Subcutaneous abdominal adipose tissue (tissue), 5 donors: ENCODE results near the gene SAMD7.

Experiments used
- H3K27ac ChIP-seq: one replicate; pipeline ENCODE4 v1.7.0; 2013; ENCODE audit warnings: low read depth, mild to moderate bottlenecking, inconsistent platforms, low read length, moderate library complexity
- H3K27me3 ChIP-seq, 5 donors: one replicate each; pipeline ENCODE4 v1.7.0; 2013; ENCODE audit warnings: low read length in 5 of 5, inconsistent platforms in 1 of 5; ENCODE audit not compliant: control insufficient read depth in 5 of 5, insufficient read depth in 4 of 5
- H3K36me3 ChIP-seq, 5 donors: one replicate each; pipeline ENCODE4 v1.7.0; 2013; ENCODE audit warnings: low read length in 5 of 5; ENCODE audit not compliant: control insufficient read depth in 5 of 5, insufficient read depth in 5 of 5
- H3K4me1 ChIP-seq, 5 donors: one replicate each; pipeline ENCODE4 v1.7.0; 2013; ENCODE audit warnings: low read length in 5 of 5, mild to moderate bottlenecking in 3 of 5, moderate library complexity in 1 of 5; ENCODE audit not compliant: control insufficient read depth in 5 of 5, insufficient read depth in 5 of 5
- H3K4me3 ChIP-seq, 5 donors: one replicate each; pipeline ENCODE4 v1.7.0; 2013; ENCODE audit warnings: low read length in 5 of 5, low read depth in 1 of 5
- H3K9ac ChIP-seq, 5 donors: one replicate each; pipeline ENCODE4 v1.7.0; 2013; ENCODE audit warnings: low read length in 5 of 5, mild to moderate bottlenecking in 4 of 5, moderate library complexity in 3 of 5
- H3K9me3 ChIP-seq, 5 donors: one replicate each; pipeline ENCODE4 v1.7.0; 2013; ENCODE audit warnings: low read length in 5 of 5; ENCODE audit not compliant: control insufficient read depth in 5 of 5
- donor health status: healthy.
- donor health status: healthy.
- donor health status: healthy.
- donor health status: healthy.
- donor health status: healthy.

Gene SAMD7

DNA sequence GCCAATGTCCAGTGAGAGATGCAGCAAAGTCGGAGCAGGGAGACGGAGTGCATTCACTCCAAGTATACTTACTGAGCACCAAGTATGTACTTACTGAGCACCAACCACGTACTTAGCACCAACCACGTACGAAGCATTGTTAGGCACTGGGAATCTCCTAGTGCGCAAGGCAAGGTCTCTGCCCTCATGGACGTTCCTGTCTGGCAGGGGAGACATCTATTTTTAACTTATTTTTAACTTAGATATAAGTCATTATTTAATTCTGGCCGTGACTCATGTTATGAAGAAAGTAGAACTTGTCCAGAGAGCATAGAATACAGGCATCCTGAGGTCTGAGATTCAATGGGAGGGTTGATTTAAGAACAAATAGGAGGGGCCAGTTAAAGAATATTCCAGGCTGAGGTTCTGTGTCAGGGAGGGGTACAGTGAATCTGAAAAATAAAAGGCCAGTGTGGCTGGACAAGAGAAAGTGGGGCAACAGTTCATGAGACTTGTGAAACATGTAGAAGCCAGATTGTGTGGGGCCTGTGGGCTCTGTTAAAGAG lies 32.3 kb upstream of the SAMD7 start:
- H3K27ac ChIP-seq: no peak overlapping the region
- H3K4me1 ChIP-seq: peaks cover 0 to 22% (median 15%) of the 10 kb centered on the region in 5 donors
- no peak overlapping the region for H3K4me3 ChIP-seq
- H3K9ac ChIP-seq: peak overlapping the region in 1 of 5 donors; percentile 48
- H3K27me3 ChIP-seq: no peaks in the 10 kb centered on the region
- H3K9me3 ChIP-seq: no peaks in the 10 kb centered on the region
- H3K36me3 ChIP-seq: no peaks in the 10 kb centered on the region

DNA sequence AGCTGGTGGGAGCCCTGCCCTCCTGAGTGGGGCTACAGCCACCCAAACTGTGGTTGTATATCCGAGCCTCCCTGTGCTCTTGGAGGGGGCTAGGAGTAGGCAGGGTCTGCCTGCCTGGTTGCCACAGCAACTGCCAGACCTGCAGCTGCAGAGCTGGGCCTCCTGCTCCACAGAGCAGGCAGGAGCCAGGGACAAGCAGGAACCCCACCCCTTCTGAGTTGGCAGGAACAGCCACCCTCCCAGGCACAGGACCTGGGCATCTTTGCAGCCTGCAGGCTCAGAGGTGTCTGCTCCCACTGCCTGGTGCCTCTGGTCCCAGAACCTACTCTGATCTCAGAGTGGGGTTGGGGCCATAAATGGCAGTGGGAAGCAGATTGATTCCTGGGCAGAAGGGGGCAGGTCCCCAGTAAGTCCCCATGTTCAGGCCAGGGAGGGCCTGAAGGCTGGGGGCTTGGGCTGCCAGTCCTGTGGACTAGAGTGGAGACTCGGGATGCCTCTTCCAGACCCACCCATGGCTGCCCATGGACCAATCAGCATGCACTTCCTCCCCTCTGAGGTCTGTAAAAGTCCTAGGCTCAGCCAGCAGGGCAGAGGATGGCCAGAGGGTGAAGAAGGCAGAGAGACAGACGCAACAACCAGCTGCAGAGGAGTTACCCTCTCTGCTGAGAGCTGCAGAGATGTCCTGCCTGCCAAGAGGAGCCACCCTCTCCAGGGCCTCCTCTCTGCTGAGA lies 31.4 kb upstream of the SAMD7 start:
- Histone ChIP-seq H3K4me1 (peaks cover 0 to 22% (median 15%) of the 10 kb centered on the region in 5 donors), H3K27me3 (no peaks in the 10 kb centered on the region), H3K4me3 (no peak overlapping the region), H3K36me3 (no peaks in the 10 kb centered on the region), H3K9ac (no peak overlapping the region), H3K27ac (no peak overlapping the region), H3K9me3 (no peaks in the 10 kb centered on the region)

DNA sequence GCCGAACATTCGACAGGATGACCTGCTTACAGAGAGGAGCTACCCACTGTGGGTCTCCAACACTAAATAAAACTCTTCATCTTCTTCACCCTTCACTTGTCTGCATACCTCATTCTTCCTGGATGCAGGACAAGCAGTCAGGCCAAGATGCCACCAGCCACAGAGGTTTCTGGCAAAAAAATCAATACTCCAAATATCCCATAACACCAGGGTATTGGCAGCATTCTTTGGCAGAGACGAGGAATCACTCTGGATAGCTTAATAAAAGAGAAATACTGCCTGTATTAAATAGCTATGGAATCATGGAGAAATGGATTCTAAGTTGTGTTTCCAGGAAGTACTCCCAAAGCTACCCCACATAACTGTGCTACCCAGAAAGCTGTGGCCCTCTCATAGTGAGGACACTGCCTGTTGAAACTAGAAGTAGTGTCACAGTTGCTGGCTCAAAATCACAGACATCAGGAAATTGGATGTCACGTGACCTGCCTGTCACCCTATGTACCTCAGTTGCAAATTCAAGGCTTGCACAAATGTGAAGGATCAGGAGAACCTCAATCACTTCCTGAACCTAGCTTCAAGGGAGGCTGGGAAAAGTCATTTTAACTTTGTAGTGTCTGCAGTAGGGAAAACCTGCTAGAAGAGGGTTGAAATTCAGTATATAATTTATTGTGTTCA lies 30.7 kb upstream of the SAMD7 start:
- Histone ChIP-seq H3K27me3 (no peaks in the 10 kb centered on the region), H3K36me3 (no peaks in the 10 kb centered on the region), H3K9me3 (no peaks in the 10 kb centered on the region), H3K9ac (no peak overlapping the region), H3K4me3 (no peak overlapping the region), H3K27ac (no peak overlapping the region), H3K4me1 (peaks cover 0 to 23% (median 15%) of the 10 kb centered on the region in 5 donors)

DNA sequence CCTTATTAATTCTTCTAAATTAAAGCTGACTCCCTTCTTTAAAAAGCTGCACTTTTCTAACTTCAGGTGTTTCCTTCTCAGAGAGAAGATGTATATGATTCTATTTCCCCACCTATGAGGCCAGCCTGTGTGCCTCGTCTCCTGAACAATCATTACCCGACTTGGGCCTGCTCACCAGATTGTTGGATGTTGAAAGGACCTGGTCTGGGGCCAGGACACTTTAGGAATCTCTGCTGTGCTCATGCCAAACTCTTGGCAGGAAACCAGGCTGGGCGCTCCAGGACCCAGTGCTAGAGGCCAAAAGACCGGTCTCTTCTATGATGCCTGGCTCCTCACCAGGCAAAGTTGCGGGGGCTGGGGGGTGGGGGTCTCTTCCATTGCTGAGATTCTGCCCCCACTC lies 24.7 kb upstream of the SAMD7 start:
- Histone ChIP-seq H3K36me3 (no peaks in the 10 kb centered on the region), H3K27me3 (no peaks in the 10 kb centered on the region), H3K4me3 (no peak overlapping the region), H3K27ac (peak overlapping the region; percentile 31), H3K4me1 (peaks cover 0 to 15% (median 0%) of the 10 kb centered on the region in 5 donors), H3K9ac (peak overlapping the region in 1 of 5 donors; percentile 32), H3K9me3 (no peaks in the 10 kb centered on the region)

DNA sequence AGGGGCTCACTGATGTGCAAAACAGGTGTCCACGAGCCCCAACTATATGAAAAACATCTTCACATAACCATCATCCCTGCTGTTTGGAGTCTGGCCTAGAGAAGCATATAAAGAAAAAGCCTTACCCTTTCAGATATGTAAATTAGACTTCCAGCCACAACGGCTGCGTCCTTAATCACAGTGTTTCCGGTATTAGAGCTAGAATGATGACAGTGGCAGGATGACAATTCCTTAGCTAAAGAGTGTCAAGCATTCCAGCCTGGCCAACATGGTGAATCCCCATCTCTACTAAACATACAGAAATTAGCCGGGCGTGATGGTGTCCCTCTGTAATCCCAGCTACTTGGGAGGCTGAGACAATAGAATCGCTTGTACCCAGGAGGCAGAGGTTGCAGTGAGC lies 19.5 kb upstream of the SAMD7 start:
- Histone ChIP-seq H3K4me1 (peaks cover 0 to 1% (median 0%) of the 10 kb centered on the region in 5 donors), H3K9ac (no peak overlapping the region), H3K9me3 (no peaks in the 10 kb centered on the region), H3K4me3 (no peak overlapping the region), H3K27me3 (no peaks in the 10 kb centered on the region), H3K36me3 (no peaks in the 10 kb centered on the region), H3K27ac (no peak overlapping the region)

DNA sequence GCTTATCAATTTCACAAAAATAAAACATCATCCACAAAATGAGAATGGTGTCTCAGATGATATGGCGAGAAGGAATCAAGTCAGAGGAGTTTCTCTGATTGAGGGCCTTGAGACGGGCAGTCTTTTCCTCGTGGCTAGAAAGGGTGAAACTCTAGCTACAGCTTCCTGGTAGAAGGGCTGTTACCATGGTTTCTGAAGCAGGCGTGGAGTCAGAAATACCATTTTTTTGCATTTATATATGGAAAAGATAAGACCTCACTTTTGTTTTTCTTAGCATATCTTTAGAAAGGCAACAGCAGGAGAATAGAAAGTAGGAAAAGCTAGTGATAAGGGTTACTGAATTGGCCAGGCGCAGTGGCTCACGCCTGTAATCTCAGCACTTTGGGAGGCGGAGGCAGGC lies 17.3 kb upstream of the SAMD7 start:
- Histone ChIP-seq H3K27me3 (no peaks in the 10 kb centered on the region), H3K9ac (no peak overlapping the region), H3K9me3 (no peaks in the 10 kb centered on the region), H3K27ac (no peak overlapping the region), H3K4me3 (no peak overlapping the region), H3K36me3 (no peaks in the 10 kb centered on the region), H3K4me1 (peaks cover 0 to 2% (median 0%) of the 10 kb centered on the region in 5 donors)

DNA sequence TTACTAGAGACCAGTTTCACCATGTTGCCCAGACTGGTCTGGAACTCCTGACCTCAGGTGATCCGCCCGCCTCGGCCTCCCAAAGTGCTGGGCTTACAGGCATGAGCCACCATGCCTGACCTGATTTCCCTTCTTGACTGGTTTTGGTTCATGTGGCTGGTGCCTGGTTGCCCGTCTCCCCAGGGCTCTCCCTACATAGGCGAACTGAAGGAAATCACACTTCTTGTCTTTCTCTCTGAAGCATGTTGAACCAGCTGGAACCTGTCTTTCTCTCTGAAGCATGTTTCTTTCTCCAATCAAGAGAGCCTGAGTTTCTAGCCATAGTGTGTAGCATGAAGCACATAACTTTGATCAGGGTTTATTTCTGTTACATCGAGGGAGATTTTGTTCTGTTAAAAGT lies 16.3 kb upstream of the SAMD7 start:
- H3K4me1 ChIP-seq: peaks cover 0 to 8% (median 0%) of the 10 kb centered on the region in 5 donors
- H3K27ac ChIP-seq: no peak overlapping the region
- H3K36me3 ChIP-seq: no peaks in the 10 kb centered on the region
- no peak overlapping the region for H3K9ac ChIP-seq
- H3K9me3 ChIP-seq: no peaks in the 10 kb centered on the region
- no peak overlapping the region for H3K4me3 ChIP-seq
- no peaks in the 10 kb centered on the region for H3K27me3 ChIP-seq

DNA sequence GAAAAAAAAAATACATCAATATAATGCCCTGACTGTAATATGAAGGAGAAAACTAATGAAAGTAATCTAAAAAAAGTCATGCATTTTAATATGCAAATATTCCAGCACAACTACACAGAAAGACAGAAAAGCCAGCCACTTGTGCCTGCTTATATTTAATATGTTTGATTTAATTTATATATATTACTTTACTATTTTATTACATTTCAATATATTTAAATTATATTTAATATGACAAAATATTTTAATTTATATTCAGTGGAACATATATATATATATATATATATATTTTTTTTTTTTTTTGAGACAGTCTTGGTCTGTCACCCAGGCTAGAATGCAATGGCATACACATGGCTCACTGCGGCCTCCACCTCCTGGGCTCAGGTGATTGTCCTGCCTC lies 14.1 kb upstream of the SAMD7 start:
- Histone ChIP-seq H3K4me3 (no peak overlapping the region), H3K9ac (no peak overlapping the region), H3K36me3 (no peaks in the 10 kb centered on the region), H3K27me3 (no peaks in the 10 kb centered on the region), H3K9me3 (peaks cover 0 to 21% (median 10%) of the 10 kb centered on the region in 5 donors), H3K27ac (no peak overlapping the region), H3K4me1 (peaks cover 0 to 8% (median 0%) of the 10 kb centered on the region in 5 donors)

DNA sequence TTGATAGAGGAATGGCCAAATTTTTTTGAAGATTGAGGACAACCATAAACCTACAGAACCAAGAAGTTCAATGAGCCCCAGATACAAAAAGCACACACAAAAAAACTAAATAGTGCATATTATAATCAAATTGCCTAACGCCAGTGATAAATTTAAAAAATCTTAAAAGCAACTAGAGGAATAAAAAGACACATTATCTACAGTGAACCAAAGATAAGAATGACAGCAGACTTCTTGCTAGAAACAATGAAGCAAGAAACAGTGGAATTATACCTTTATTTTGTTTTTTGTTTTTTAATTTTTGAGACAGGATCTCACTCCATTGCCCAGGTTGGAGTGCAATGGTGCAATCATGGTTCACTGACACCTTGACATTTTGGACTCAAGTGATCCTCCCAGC lies 9.9 kb upstream of the SAMD7 start:
- Histone ChIP-seq H3K4me1 (peaks cover 0 to 13% (median 5%) of the 10 kb centered on the region in 5 donors), H3K4me3 (no peak overlapping the region), H3K36me3 (no peaks in the 10 kb centered on the region), H3K9me3 (peaks cover 0 to 25% (median 10%) of the 10 kb centered on the region in 5 donors), H3K27me3 (no peaks in the 10 kb centered on the region), H3K9ac (no peak overlapping the region), H3K27ac (no peak overlapping the region)

DNA sequence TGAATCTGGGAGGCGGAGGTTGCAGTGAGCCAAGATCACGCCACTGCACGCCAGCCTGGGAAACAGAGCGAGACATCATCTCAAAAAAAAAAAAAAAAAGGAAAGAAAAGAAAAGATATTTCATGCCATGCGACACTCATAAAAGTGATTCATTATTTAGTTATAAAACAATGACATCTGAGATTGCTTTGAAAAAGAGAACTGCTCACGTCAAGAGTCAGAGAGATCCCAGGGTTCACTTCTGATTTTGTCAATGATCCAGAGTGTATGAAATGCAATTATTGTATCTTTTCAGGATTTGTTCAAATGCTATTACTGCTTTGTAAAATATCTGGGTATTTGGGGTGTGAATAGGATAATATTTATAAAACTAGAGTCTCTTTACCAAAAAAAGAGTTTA lies 6.0 kb upstream of the SAMD7 start:
- Histone ChIP-seq H3K4me3 (no peak overlapping the region), H3K9ac (no peak overlapping the region), H3K36me3 (no peaks in the 10 kb centered on the region), H3K27ac (no peak overlapping the region), H3K9me3 (peaks cover 0 to 22% (median 10%) of the 10 kb centered on the region in 5 donors), H3K27me3 (no peaks in the 10 kb centered on the region), H3K4me1 (peaks cover 0 to 8% (median 4%) of the 10 kb centered on the region in 5 donors)
